Measurements from ENCODE around the gene PLD3. TPM values are rescaled to one million over a fixed set of nuclear protein-coding genes. Genes with fewer than 3 reads are reported as not detected.

PLD3 gene
- total RNA-seq, 1 experiment from 2014 or later, result 95.4 TPM

GRCh38 chr19:40423938-40424337 is 75.4 kb downstream of the PLD3 start:
- Histone ChIP-seq H2AFZ (ENCODE audit: low read length) (no peak overlapping the region), H3K4me3 (ENCODE audit: low read length) (peak overlapping the region; percentile 97; the same call in 1 of the 2 replicates), H3F3A (ENCODE audit: low read length, unreplicated experiment) (no peaks in the 10 kb centered on the region), H3K9ac (ENCODE audit: low read length) (no peak overlapping the region; the same call in 1 of the 2 replicates), H3K79me2 (ENCODE audit: low read length) (peaks cover 33% of the 10 kb centered on the region), H3K4me2 (ENCODE audit: low read length) (peak overlapping the region; percentile 94), H3K27ac (ENCODE audit: low read length) (no peak overlapping the region), H4K20me1 (ENCODE audit: low read length) (no peaks in the 10 kb centered on the region), H3K36me3 (ENCODE audit: low read depth, low read length) (peaks cover 8% of the 10 kb centered on the region; the same call in 1 of the 2 replicates), H3K4me1 (ENCODE audit: insufficient read depth, low read length) (peaks cover 12% of the 10 kb centered on the region), H3K9me2 (replicated peaks; ENCODE audit: low read length) (no peaks in the 10 kb centered on the region), H3K9me3 (ENCODE audit: low read length) (no peaks in the 10 kb centered on the region), H3K27me3 (ENCODE audit: low read length) (no peaks in the 10 kb centered on the region)
- TF ChIP-seq CTCF (conservative IDR thresholded peaks at IDR 0.05; ENCODE audit: low read depth, low read length), result no peak
- no TSS peak for BruUV-seq (replicated peaks)
- ATAC-seq, result no peak
- intact Hi-C loops (cut with micrococcal nuclease), result loop anchor here (5.0 kb wide), 1 partner anchor 77 kb away; the partner anchor contains the start of genes C19orf47 and PLD3
- ChIA-PET POLR2A (ENCODE audit: unreplicated experiment) (no interaction called here), CTCF (no interaction called here)
- DNase-seq, result no peak

- H3K4me1 ChIP-seq (ENCODE audit: insufficient read depth, low read length), result peaks cover 12% of the 10 kb centered on the region
These were observed 76.3 kb downstream of the PLD3 start for GRCh38 chr19:40424637-40425449.

More at GRCh38 chr19:40424637-40425449, 76.3 kb downstream of the PLD3 start:
- POLR2A ChIA-PET (ENCODE audit: unreplicated experiment), result interaction anchor here (0.6 kb wide), 1 partner anchor 20 kb away, joined by 3 read pairs; no protein-coding TSS in a partner anchor
- BruUV-seq (replicated peaks), result no TSS peak
- peak overlapping the region; percentile 97 for H3K4me3 ChIP-seq (ENCODE audit: low read length)
- TF ChIP-seq CTCF (conservative IDR thresholded peaks at IDR 0.05; ENCODE audit: low read depth, low read length), result no peak
- TF ChIP-seq EZH2 (IDR thresholded peaks at IDR 0.05; ENCODE audit: low read length, unreplicated experiment), result no peak
- TF ChIP-seq EZH2phosphoT487 (IDR thresholded peaks at IDR 0.05; ENCODE audit: borderline replicate concordance, low read length), result no peak
- no peak for ATAC-seq
- peak overlapping the region; percentile 94 for H3K4me2 ChIP-seq (ENCODE audit: low read length)
- H3K79me2 ChIP-seq (ENCODE audit: low read length), result peaks cover 33% of the 10 kb centered on the region
- no peaks in the 10 kb centered on the region for H3K9me2 ChIP-seq (replicated peaks; ENCODE audit: low read length)
- peak overlapping the region; percentile 64 for H3K27ac ChIP-seq (ENCODE audit: low read length)
- peaks cover 8% of the 10 kb centered on the region; the same call in 1 of the 2 replicates for H3K36me3 ChIP-seq (ENCODE audit: low read depth, low read length)
- H2AFZ ChIP-seq (ENCODE audit: low read length), result peak overlapping the region; percentile 65
- CTCF ChIA-PET, result no interaction called here
- no peaks in the 10 kb centered on the region for H3K27me3 ChIP-seq (ENCODE audit: low read length)
- DNase-seq, result no peak
- peak overlapping the region; percentile 83 for H3K9ac ChIP-seq (ENCODE audit: low read length)
- no peaks in the 10 kb centered on the region for H3F3A ChIP-seq (ENCODE audit: low read length, unreplicated experiment)
- no peaks in the 10 kb centered on the region for H4K20me1 ChIP-seq (ENCODE audit: low read length)
- H3K9me3 ChIP-seq (ENCODE audit: low read length), result no peaks in the 10 kb centered on the region
- intact Hi-C loops (cut with micrococcal nuclease), result loop anchor here (5.0 kb wide), 1 partner anchor 78 kb away; the partner anchor contains the start of genes C19orf47 and PLD3
